ENCODE results near the gene RCAN2.

The RCAN2 gene

DNA sequence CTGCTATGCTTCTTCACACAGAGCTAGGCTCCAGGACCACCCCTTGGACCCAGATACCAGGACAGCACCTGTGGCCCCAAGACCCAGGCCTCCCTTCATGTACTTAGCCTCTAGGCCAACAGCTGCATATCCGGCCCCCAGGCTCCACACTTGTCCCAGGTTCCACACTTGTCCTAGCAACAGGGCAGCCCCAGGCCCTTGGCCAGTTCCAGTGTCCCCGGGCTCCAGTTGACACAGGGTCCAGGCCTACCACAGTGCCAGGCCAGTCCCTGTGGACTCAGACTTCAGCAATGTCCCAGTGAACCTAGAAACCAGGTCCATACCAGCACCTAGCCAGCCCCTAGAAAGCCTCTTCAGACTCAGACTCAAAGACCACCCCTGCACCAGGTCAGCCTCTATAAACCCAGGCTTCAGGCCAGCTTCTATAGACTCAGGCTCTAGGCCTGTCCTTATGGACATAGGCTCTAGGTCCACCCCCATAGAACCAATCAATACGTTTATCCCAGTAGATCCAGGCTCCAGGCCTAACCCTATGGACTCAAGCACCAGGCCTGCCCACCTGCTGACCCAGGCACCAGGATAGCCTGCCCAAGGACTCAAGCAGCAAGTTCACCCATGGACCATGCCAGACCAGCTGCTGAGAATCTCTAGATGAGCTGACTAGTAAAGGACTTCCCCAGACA is 46.3 kb downstream of the RCAN2 start:
- TF ChIP-seq, protein P1, sequence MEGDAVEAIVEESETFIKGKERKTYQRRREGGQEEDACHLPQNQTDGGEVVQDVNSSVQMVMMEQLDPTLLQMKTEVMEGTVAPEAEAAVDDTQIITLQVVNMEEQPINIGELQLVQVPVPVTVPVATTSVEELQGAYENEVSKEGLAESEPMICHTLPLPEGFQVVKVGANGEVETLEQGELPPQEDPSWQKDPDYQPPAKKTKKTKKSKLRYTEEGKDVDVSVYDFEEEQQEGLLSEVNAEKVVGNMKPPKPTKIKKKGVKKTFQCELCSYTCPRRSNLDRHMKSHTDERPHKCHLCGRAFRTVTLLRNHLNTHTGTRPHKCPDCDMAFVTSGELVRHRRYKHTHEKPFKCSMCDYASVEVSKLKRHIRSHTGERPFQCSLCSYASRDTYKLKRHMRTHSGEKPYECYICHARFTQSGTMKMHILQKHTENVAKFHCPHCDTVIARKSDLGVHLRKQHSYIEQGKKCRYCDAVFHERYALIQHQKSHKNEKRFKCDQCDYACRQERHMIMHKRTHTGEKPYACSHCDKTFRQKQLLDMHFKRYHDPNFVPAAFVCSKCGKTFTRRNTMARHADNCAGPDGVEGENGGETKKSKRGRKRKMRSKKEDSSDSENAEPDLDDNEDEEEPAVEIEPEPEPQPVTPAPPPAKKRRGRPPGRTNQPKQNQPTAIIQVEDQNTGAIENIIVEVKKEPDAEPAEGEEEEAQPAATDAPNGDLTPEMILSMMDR (IDR thresholded peaks at IDR 0.05; ENCODE audit: control insufficient read depth, extremely low read depth, insufficient read depth): no peak
- no peak for DNase-seq (ENCODE audit: low read depth)
- no peak overlapping the region for H3K4me3 ChIP-seq (ENCODE audit: low read depth, low read length)

DNA sequence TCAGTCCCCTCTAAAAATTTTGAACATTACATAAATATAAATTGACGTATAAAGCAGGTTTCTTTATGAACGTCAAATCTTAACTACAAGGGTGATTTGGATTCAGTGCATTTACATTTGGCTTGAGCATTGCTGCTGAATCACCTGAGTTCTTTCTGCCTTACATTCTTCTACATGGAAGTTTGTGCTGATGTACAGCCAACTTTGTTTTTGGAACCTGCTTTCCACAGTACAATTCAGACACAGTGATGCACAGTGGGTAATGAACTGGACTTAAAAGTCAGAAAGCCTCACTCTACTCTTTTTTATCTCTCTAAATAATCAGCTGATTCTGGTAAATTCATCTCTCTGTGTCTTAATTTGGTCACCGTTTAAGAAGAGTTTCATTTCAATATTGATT is 47.6 kb downstream of the RCAN2 start:
- TF ChIP-seq, protein P1 (IDR thresholded peaks at IDR 0.05; ENCODE audit: control insufficient read depth, extremely low read depth, insufficient read depth): no peak
- DNase-seq (ENCODE audit: low read depth): no peak
- H3K4me3 ChIP-seq (ENCODE audit: low read depth, low read length): no peak overlapping the region

DNA sequence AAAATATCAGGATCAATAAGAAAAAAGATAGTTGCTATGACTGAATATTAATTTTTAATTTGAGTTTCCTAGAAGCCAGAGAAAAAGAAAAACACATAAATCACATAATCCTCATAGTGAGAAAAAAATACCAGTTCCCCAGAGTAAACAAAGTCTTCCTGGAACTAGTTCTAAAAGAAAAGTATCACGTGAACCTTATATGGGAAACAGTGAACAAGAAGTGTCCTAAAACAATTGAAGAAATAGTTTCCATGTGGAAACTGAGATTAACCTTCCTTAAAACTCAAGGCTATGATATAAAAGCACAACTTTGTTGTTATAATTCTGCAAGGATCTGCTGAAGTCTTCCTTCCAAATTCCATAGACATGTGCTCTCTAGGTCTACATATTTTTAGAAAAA is 50.6 kb downstream of the RCAN2 start:
- TF ChIP-seq, protein P1 (IDR thresholded peaks at IDR 0.05; ENCODE audit: control insufficient read depth, extremely low read depth, insufficient read depth): no peak
- no peak overlapping the region for H3K4me3 ChIP-seq (ENCODE audit: low read depth, low read length)
- no peak for DNase-seq (ENCODE audit: low read depth)

DNA sequence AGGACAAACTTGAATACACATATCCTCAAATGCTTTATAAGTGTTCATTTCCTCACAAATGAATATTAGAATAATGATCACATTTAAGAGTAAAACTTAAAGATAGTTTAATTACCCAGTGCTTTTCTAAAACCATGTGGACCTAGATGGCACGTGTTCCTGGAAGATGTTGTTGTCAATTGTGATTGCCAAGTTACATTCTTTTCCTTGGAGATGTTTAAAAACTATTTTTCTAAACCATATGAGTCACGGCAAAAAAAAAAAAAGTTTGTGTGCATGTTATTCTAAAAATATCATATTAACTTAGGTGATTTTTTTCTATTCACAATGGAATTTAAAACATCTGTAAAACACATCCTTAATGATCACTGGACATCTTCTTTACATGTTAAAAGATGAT is 51.1 kb downstream of the RCAN2 start:
- H3K4me3 ChIP-seq (ENCODE audit: low read depth, low read length): no peak overlapping the region
- DNase-seq (ENCODE audit: low read depth): no peak
- TF ChIP-seq, protein P1 (IDR thresholded peaks at IDR 0.05; ENCODE audit: control insufficient read depth, extremely low read depth, insufficient read depth): no peak

DNA sequence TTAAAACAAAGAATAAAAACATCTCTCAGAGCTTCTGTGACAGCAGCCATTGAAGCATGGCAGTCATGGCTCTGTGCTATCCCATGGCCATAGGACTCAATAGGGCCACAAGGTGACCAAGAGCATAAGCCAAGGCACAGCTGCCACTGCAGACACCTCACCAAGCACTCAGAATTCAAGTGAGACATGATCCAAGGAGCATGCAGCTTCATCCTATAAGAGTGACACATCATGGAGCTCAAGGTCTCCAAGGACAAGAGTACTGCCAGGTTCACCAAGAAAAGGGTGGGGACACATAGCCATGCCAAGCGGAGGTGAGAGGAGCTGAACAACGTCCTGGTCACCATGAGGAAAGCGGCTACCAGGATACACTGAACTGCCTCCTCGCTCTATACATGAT is 53.0 kb downstream of the RCAN2 start:
- DNase-seq (ENCODE audit: low read depth): no peak
- TF ChIP-seq, protein P1 (IDR thresholded peaks at IDR 0.05; ENCODE audit: control insufficient read depth, extremely low read depth, insufficient read depth): no peak
- no peak overlapping the region for H3K4me3 ChIP-seq (ENCODE audit: low read depth, low read length)

DNA sequence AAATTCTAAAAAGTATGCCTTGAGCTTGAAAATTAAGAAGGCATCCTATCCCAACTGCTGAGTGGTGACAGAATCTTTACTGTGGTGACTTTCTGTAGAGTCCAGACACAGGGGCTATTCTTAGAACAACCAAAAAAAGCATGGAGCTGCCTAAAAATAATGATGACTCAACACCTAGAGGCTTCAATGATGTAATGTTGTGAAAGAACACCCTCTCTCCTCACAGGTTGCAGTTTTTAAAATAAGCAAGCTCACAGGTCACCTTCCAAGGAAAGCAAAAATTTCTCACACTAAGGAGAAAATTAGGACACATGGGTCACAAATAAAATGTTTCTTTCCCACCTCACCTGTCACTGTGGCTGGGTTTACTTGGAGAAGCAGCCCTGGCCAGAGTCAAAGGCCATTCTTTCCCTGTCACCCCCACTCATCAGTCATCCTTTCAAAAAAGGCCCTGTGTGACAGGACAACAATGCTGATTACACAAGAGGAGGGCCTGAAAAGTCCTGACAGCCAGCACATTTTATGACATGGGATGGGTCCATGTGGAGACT is 53.5 kb downstream of the RCAN2 start:
- DNase-seq (ENCODE audit: low read depth): no peak
- H3K4me3 ChIP-seq (ENCODE audit: low read depth, low read length): no peak overlapping the region
- TF ChIP-seq, protein P1 (IDR thresholded peaks at IDR 0.05; ENCODE audit: control insufficient read depth, extremely low read depth, insufficient read depth): no peak

DNA sequence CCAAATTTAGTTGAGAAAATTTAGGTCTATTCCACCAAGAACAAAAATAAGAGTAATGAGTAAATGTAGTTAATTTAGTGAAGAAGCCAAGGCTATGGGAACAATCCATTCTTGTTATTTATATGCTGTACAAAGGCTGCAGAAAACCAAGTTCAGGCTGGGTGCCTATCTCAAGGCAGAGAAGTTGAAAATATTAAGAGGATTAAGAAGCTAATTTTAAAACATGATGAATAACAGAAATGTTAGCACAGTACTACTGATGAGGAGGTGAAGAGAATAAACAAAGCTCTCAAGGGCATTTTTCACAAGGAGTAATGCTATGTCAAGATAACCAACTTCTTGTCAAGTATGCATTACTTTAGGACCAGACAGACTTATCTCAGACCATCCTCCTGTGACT is 68.6 kb downstream of the RCAN2 start:
- no peak for DNase-seq (ENCODE audit: low read depth)
- H3K4me3 ChIP-seq (ENCODE audit: low read depth, low read length): no peak overlapping the region
- TF ChIP-seq, protein P1 (IDR thresholded peaks at IDR 0.05; ENCODE audit: control insufficient read depth, extremely low read depth, insufficient read depth): no peak
